ENCODE results near the gene GTF2F2. TPM values are rescaled to one million over a fixed set of nuclear protein-coding genes. Genes with fewer than 3 reads are reported as not detected.

GTF2F2 gene
- total RNA-seq, 4 donors from 2014 or later, result 11.5 to 16.9 (median 13.3) TPM

DNA sequence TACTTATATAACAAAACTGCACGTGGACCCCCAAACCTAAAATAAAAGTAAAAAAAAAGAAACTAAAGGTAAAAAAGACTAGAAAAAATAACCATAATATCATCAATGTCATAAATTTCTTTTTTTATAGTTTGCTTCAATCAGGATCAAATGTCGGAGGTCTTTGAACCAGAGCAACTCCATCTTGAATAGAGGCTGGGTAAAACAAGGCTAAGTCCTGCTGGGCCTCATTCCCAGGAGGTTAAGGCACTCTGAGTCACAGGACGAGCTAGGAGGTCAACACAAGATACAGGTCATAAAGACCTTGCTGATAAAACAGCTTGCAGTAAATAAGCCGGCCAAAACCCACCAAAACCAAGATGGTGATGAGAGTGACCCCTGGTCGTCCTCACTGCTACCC, 196.7 kb downstream of the GTF2F2 start:
- no peak for ATAC-seq
- H3K9me3 ChIP-seq, result no peaks in the 10 kb centered on the region

DNA sequence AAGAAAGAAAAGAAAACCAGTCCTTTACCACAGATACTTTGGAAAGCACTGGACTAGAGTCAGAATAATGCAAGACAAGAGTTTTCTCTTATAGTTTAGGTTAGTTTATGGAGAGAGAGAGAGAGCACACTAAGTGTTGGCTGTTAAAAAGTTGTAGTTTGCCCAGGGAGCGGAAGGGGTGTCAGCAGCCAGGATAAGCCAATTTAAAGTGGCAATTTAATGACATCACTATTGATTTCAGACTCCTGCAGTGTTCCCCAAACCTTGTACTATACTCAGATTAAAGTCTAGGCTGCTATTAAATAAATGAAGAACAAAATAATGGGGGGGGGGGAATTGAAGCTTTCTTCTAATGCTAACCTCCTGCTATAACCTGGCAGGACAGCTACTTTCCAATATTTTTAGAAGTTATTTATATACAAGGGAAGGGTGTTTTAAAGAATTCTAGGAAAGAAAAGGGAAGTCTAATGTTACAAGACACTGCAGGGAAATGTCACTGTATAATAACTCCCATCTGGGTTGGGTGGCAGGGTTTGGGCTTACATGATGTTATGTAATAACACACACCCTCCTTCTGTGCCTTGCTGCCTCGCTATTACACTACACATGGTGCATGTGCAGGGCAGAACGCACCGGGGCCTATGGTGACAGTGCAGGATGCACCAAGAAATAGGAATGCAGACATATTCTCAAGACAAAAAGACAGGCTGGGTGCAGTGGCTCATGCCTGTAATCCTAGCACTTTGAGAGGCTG, 200.7 kb downstream of the GTF2F2 start:
- intact Hi-C loops (cut with DNase I; ENCODE audit: low total_unique reads) (no loop called here), in situ Hi-C loops (cut with MboI; ENCODE audit: low sequenced_read_pairs in 4 of 4) (loop anchor here in 2 of 4 donors (25.0 kb wide), 1 partner anchor 1409 kb away; no protein-coding TSS in a partner anchor)
- Histone ChIP-seq H3K4me1 (peaks cover 17 to 22% of the 10 kb centered on the region in 2 donors), H3K36me3 (no peaks in the 10 kb centered on the region), H3K27me3 (no peaks in the 10 kb centered on the region), H3K27ac (no peak overlapping the region), H3K4me3 (no peak overlapping the region), H3K9me3 (no peaks in the 10 kb centered on the region)
- DNase-seq (no peak), ATAC-seq (no peak)
- TF ChIP-seq, protein P1, sequence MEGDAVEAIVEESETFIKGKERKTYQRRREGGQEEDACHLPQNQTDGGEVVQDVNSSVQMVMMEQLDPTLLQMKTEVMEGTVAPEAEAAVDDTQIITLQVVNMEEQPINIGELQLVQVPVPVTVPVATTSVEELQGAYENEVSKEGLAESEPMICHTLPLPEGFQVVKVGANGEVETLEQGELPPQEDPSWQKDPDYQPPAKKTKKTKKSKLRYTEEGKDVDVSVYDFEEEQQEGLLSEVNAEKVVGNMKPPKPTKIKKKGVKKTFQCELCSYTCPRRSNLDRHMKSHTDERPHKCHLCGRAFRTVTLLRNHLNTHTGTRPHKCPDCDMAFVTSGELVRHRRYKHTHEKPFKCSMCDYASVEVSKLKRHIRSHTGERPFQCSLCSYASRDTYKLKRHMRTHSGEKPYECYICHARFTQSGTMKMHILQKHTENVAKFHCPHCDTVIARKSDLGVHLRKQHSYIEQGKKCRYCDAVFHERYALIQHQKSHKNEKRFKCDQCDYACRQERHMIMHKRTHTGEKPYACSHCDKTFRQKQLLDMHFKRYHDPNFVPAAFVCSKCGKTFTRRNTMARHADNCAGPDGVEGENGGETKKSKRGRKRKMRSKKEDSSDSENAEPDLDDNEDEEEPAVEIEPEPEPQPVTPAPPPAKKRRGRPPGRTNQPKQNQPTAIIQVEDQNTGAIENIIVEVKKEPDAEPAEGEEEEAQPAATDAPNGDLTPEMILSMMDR (IDR thresholded peaks at IDR 0.05 in 4 of 5, conservative IDR thresholded peaks at IDR 0.05 in 1 of 5), result no peak
- TF ChIP-seq POLR2A (IDR thresholded peaks at IDR 0.05), result no peak

More for the DNA sequence above, 196.7 kb downstream of the GTF2F2 start:
- H3K4me3 ChIP-seq, result no peak overlapping the region
- no peaks in the 10 kb centered on the region for H3K36me3 ChIP-seq
- no peak for DNase-seq
- H3K27me3 ChIP-seq, result no peaks in the 10 kb centered on the region
- TF ChIP-seq POLR2A (IDR thresholded peaks at IDR 0.05), result no peak
- TF ChIP-seq, protein P1 (IDR thresholded peaks at IDR 0.05 in 4 of 5, conservative IDR thresholded peaks at IDR 0.05 in 1 of 5), result no peak
- no peak overlapping the region for H3K27ac ChIP-seq
- in situ Hi-C loops (cut with MboI; ENCODE audit: low sequenced_read_pairs in 4 of 4), result loop anchor here in 2 of 4 donors (25.0 kb wide), 1 partner anchor 1405 kb away; no protein-coding TSS in a partner anchor
- H3K4me1 ChIP-seq, result peaks cover 0 to 7% of the 10 kb centered on the region in 2 donors
- intact Hi-C loops (cut with DNase I; ENCODE audit: low total_unique reads), result no loop called here

DNA sequence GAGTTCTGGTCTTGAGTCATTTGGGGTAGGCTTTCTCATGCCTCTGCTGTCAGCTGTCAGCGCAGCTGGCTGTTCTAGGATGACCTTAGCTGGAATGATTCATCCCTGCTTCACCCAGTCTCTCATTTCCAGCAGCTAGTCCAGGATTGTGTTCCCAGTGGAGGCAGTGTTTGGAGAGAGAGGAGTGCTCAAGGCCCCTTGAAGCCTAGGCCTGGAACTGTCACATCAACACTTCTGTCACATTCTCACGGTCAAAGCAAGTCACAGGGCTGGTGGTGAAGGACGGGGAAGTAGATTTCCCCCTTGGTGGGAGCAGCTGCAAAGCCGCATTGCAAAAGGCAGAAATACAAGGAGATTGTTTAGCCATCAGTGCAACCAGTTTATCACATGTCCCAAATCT, 205.5 kb downstream of the GTF2F2 start:
- DNase-seq (peak; percentile 70 to 86), ATAC-seq (peak; percentile 92 to 98)
- H3K27ac ChIP-seq, result peak overlapping the region; percentile 78 to 85 (median 80)
- TF ChIP-seq, protein P1 (IDR thresholded peaks at IDR 0.05 in 4 of 5, conservative IDR thresholded peaks at IDR 0.05 in 1 of 5), result no peak
- no peak for TF ChIP-seq POLR2A (IDR thresholded peaks at IDR 0.05)
- H3K4me3 ChIP-seq, result no peak overlapping the region
- in situ Hi-C loops (cut with MboI; ENCODE audit: low sequenced_read_pairs in 4 of 4), result no loop called here
- intact Hi-C loops (cut with DNase I; ENCODE audit: low total_unique reads), result no loop called here
- H3K27me3 ChIP-seq, result no peaks in the 10 kb centered on the region
- H3K4me1 ChIP-seq, result peaks cover 43 to 44% of the 10 kb centered on the region in 2 donors
- no peaks in the 10 kb centered on the region for H3K36me3 ChIP-seq
- no peaks in the 10 kb centered on the region for H3K9me3 ChIP-seq

DNA sequence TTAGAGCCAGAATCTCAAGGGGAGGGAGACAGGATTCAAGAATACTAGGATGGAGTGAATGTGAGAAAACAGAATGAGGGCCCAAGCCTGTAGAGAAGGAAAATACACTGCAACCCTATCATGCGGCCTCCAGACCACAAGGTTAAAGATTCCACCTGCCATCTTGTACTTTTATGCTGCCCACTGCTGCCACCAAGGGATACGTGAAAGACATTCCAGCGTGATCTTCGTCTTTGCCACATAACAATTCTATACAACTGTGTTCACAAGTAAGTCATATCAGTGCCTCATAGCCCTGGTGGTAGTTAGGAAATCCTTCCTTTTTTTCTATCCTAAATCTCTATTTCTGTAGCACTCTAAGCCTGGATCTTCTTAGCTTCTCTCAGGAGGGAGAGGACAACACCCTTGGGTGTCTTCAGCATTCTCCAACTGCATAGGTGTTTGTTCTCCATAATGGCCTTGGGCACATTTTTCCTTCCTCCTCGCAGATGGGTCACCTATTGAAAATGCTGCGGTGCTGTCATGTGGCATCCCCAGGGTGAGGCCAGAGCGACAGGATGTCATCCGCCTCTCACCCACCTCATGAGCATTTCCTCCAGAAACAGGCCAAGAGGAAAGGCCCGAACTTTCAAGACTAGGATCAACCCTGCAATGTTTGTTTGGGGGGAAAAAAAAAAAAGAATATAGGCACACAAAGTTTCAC, 207.1 kb downstream of the GTF2F2 start:
- TF ChIP-seq POLR2A (IDR thresholded peaks at IDR 0.05), result no peak
- TF ChIP-seq, protein P1 (IDR thresholded peaks at IDR 0.05 in 4 of 5, conservative IDR thresholded peaks at IDR 0.05 in 1 of 5), result no peak
- in situ Hi-C loops (cut with MboI; ENCODE audit: low sequenced_read_pairs in 4 of 4) (no loop called here), intact Hi-C loops (cut with DNase I; ENCODE audit: low total_unique reads) (no loop called here)
- Histone ChIP-seq H3K4me1 (peaks cover 52 to 54% of the 10 kb centered on the region in 2 donors), H3K27ac (peak overlapping the region; percentile 78 to 85 (median 80)), H3K27me3 (no peaks in the 10 kb centered on the region), H3K4me3 (no peak overlapping the region), H3K9me3 (no peaks in the 10 kb centered on the region), H3K36me3 (no peaks in the 10 kb centered on the region)
- DNase-seq (no peak), ATAC-seq (no peak)
